Liver (tissue), 3 donors: Measurements from ENCODE around the gene ENGASE.

ENCODE experiments used
- CTCF ChIP-seq: fragments of 150-350 bp; IDR thresholded peaks from 2 replicates; pipeline ENCODE4 v1.5.1; 2017; ENCODE audit warnings: improper control_type of control experiment, low read depth, low read length; ENCODE audit not compliant: missing input control
- EGR1 ChIP-seq, 2 donors: IDR thresholded peaks; 2 replicates each; pipeline ENCODE4 v1.6.1; 2016 to 2018; ENCODE audit warnings: antibody characterized with exemption in 2 of 2, low read depth in 2 of 2
- FOXA1 ChIP-seq: IDR thresholded peaks from 2 replicates; pipeline ENCODE4 v1.6.1; 2016; ENCODE audit warnings: antibody characterized with exemption
- HNF4A ChIP-seq, 2 donors: conservative IDR thresholded peaks; 2 replicates each; pipeline ENCODE4 v1.6.1; 2016; ENCODE audit warnings: antibody characterized with exemption in 2 of 2, mild to moderate bottlenecking in 2 of 2
- JUND ChIP-seq, 2 donors: IDR thresholded peaks; 2 replicates each; pipeline ENCODE4 v1.6.1; 2016; ENCODE audit warnings: antibody characterized with exemption in 2 of 2
- NR2F2 ChIP-seq: IDR thresholded peaks from 2 replicates; pipeline ENCODE4 v1.6.1; 2016; ENCODE audit warnings: antibody characterized with exemption
- SP1 ChIP-seq: IDR thresholded peaks from 2 replicates; pipeline ENCODE4 v1.6.1; 2018; ENCODE audit warnings: antibody characterized with exemption, mild to moderate bottlenecking
- TAF1 ChIP-seq: conservative IDR thresholded peaks from 2 replicates; pipeline ENCODE4 v1.6.1; 2016; ENCODE audit warnings: antibody characterized with exemption, mild to moderate bottlenecking
- donor health status: healthy.
- donor health status: healthy.

- TF ChIP-seq CTCF (no peak), EGR1 (IDR thresholded peaks at IDR 0.05; ENCODE audit: low read depth in 2 of 2) (no peak), HNF4A (conservative IDR thresholded peaks at IDR 0.05) (no peak), FOXA1 (no peak), TAF1 (no peak), NR2F2 (no peak), SP1 (no peak), JUND (IDR thresholded peaks at IDR 0.05) (no peak)
Measured at GRCh38 chr17:79050551-79050950, 24.1 kb upstream of the ENGASE start.
